ENCODE data around the gene KRTAP12-2.

The KRTAP12-2 gene, protein sequence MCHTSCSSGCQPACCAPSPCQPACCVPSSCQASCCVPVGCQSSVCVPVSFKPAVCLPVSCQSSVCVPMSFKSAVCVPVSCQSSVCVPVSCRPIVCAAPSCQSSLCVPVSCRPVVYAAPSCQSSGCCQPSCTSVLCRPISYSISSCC

GRCh38 chr21:44666401-44667320 is at the start of gene KRTAP12-2:
TSS of gene KRTAP12-2 (minus strand) at chr21:44666927. CDS start at chr21:44666886, 41 bp downstream.
- DNase-seq (ENCODE audit: low read depth in 2 of 2), result no peak

- DNase-seq (ENCODE audit: low read depth in 2 of 2), result no peak
Observed at GRCh38 chr21:44714905-44715304, 48.2 kb upstream of the KRTAP12-2 start.

DNA sequence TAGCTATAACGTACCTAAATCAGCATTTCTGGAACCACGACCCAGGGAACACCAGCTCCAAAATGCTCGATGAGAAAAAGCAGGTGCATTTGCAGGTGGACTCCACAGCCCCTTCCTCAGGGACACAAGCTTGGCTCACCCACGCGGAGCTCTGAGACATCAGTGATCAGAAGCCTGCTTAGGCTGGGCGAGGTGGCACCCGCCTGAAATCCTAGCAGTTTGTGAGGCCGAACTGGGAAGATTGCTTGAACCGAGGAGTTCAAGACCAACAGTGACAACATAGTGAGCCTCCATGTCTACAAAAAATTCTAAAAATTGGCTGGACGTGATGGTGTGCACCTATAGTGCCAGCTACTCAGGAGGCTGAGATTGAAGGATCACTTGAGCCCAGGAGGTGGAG is 47.1 kb upstream of the KRTAP12-2 start:
- no peak for DNase-seq (ENCODE audit: low read depth in 2 of 2)

GRCh38 chr21:44713130-44713529 is 46.4 kb upstream of the KRTAP12-2 start:
- DNase-seq (ENCODE audit: low read depth in 2 of 2), result no peak

GRCh38 chr21:44712203-44713028 is 45.7 kb upstream of the KRTAP12-2 start:
- DNase-seq (ENCODE audit: low read depth in 2 of 2), result no peak

GRCh38 chr21:44711327-44712202 is 44.8 kb upstream of the KRTAP12-2 start, which contains the start of gene TSPEAR:
TSS of gene TSPEAR (minus strand) at chr21:44711572. CDS start at chr21:44711514, 58 bp downstream.
- DNase-seq (ENCODE audit: low read depth in 2 of 2), result no peak

GRCh38 chr21:44710756-44711326 is 44.1 kb upstream of the KRTAP12-2 start:
- no peak for DNase-seq (ENCODE audit: low read depth in 2 of 2)

- no peak for DNase-seq (ENCODE audit: low read depth in 2 of 2)
Observed at GRCh38 chr21:44710294-44710665, 43.6 kb upstream of the KRTAP12-2 start.

GRCh38 chr21:44709426-44710293 is 42.9 kb upstream of the KRTAP12-2 start:
- no peak for DNase-seq (ENCODE audit: low read depth in 2 of 2)

GRCh38 chr21:44708866-44709425 is 42.2 kb upstream of the KRTAP12-2 start:
- no peak for DNase-seq (ENCODE audit: low read depth in 2 of 2)

DNA sequence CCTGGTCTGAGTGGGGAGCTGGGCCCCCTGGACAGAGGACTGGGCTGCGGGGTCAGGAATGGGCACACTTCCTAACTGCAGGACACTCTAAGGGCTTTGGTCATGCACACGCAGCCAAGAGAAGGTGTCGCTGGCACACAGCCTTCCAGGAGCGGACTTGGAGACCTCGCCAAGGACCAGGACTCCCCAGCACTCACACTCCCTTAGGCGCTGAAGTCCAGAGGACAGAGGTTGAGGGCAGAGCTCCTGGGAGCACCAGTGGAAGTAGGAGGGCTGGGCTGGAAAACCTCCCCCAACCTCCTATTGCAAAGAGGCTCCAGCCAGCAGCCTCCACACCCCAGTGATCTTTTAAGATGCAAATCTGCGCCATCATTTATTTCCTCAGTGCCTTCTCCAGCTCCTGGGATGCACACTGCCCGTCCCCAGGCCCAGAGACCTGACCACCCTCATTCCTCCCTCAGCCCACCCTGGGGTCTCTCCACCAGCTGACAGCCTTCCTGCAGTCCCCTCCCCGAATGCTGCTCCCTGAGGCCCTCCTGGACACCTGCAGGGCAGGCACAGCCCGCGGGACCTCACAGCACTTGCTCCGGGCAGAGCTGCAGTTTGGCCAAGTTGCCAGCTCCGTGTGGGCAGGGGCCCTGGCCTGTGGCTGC is 41.6 kb upstream of the KRTAP12-2 start:
- no peak for DNase-seq (ENCODE audit: low read depth in 2 of 2)

- no peak for DNase-seq (ENCODE audit: low read depth in 2 of 2)
Observed at GRCh38 chr21:44706706-44707581, 40.2 kb upstream of the KRTAP12-2 start.

- no peak for DNase-seq (ENCODE audit: low read depth in 2 of 2)
Observed at GRCh38 chr21:44706026-44706705, 39.4 kb upstream of the KRTAP12-2 start.

- DNase-seq (ENCODE audit: low read depth in 2 of 2), result no peak
Observed at GRCh38 chr21:44704636-44705001, 37.9 kb upstream of the KRTAP12-2 start.

DNA sequence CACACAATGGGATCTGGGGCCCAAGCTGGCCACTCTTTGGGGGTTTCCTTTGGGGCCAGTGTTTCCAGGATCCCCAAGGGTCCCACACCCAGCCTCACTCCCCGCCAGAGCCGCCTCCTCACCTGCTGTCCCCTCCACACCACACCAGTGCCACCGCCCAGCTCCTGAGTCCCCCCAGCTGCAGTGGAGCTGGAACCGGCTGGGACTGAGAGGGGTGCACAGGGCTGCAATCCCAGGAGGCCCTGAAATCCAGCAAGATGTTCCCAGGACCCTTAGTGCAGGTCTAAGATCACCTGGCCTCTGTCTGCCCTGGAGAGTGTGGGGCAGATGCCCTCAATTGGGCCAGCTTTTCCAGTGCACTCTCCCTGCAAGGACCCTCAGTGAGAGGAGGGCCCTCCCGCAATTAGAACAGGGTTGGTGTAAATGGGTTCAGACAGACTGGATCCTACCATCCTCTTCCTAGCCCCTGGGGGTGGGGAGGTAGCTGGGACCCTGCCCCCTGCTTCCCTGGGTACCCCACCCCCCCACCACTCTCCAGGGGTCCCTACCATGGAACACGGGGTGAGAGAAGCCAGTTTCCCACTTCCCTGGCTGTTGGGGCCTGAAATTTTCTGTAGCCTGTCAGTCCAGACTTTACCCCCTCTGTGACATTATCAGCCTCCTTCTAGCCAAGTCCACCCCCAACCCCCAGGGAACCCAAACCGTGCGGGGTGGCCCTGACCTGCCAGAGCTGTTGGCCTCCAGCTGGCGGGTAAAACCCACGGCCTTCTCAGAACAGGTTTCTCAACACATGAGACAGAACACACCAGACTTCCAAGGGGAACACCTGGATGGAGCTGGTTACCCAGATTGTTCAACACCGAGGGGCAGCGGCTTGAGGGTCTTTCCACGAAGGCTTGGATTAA is 37.3 kb upstream of the KRTAP12-2 start:
- no peak for DNase-seq (ENCODE audit: low read depth in 2 of 2)

- DNase-seq (ENCODE audit: low read depth in 2 of 2), result no peak
Observed at GRCh38 chr21:44702973-44703730, 36.4 kb upstream of the KRTAP12-2 start.

All from fibroblast of skin of left biceps (primary cell).